HG02763 (cell line): ENCODE results near the gene FRK.
"Not testable (repeated sequence)": the region's sequence is repeated elsewhere in the genome, so short reads cannot be mapped to it uniquely, and the experiment has no call there.

Experiments used
- ATAC-seq: cut with Tn5 transposase; IDR thresholded peaks from one replicate; pipeline ENCODE4 v1.9.1; 2021; ENCODE audit warnings: mild to moderate bottlenecking, moderate library complexity; ENCODE audit not compliant: unreplicated experiment

The FRK gene

GRCh38 chr6:115948751-115949150 is 111.9 kb downstream of the FRK start:
- no peak for ATAC-seq

GRCh38 chr6:115947966-115948541 is 112.6 kb downstream of the FRK start:
- no peak for ATAC-seq

- no peak for ATAC-seq
These were observed 114.9 kb downstream of the FRK start for GRCh38 chr6:115945812-115946211.

GRCh38 chr6:115945306-115945705 is 115.4 kb downstream of the FRK start:
- no peak for ATAC-seq

- not testable (repeated sequence) for ATAC-seq
These were observed 115.9 kb downstream of the FRK start for GRCh38 chr6:115944829-115945228.

- ATAC-seq = not testable (repeated sequence)
These were observed 123.2 kb downstream of the FRK start for GRCh38 chr6:115937502-115937901.

- no peak for ATAC-seq
These were observed 125.3 kb downstream of the FRK start for GRCh38 chr6:115935361-115935760.

- no peak for ATAC-seq
These were observed 125.9 kb downstream of the FRK start for GRCh38 chr6:115934829-115935228.

- ATAC-seq = no peak
These were observed 126.5 kb downstream of the FRK start for GRCh38 chr6:115934145-115934544.

- ATAC-seq = peak; percentile 55
These were observed 128.2 kb downstream of the FRK start for GRCh38 chr6:115932481-115932880.

GRCh38 chr6:115928000-115928399 is 132.7 kb downstream of the FRK start:
- not testable (repeated sequence) for ATAC-seq

- no peak for ATAC-seq
These were observed 137.7 kb downstream of the FRK start for GRCh38 chr6:115922971-115923370.

GRCh38 chr6:115914098-115914497 is 146.6 kb downstream of the FRK start:
- no peak for ATAC-seq

GRCh38 chr6:115909923-115910546 is 150.7 kb downstream of the FRK start:
- ATAC-seq = no peak

- no peak for ATAC-seq
These were observed 151.7 kb downstream of the FRK start for GRCh38 chr6:115908906-115909559.

GRCh38 chr6:115905471-115905870 is 155.2 kb downstream of the FRK start:
- no peak for ATAC-seq

GRCh38 chr6:115902436-115902835 is 158.3 kb downstream of the FRK start:
- ATAC-seq = no peak

GRCh38 chr6:115901896-115902295 is 158.8 kb downstream of the FRK start:
- no peak for ATAC-seq

- no peak for ATAC-seq
These were observed 160.9 kb downstream of the FRK start for GRCh38 chr6:115899730-115900282.

GRCh38 chr6:115898246-115898645 is 162.4 kb downstream of the FRK start:
- ATAC-seq = no peak

- ATAC-seq = no peak
These were observed 164.1 kb downstream of the FRK start for GRCh38 chr6:115896538-115897129.
